Endometrial microvascular endothelial cells (primary cell): ENCODE data around the gene OR8J3. TPM values are rescaled to one million over a fixed set of nuclear protein-coding genes. Genes with fewer than 3 reads are reported as not detected.
"Not testable (repeated sequence)": the region's sequence is repeated elsewhere in the genome, so short reads cannot be mapped to it uniquely, and the experiment has no call there.

Experiments used
- in situ Hi-C: cut with HindIII; loops from 2 replicates; pipeline ENCODE4 v1.10.0; 2017; ENCODE audit warnings: low sequenced_read_pairs, low pct_unique_long_range_greater_than_20kb; ENCODE audit errors: inconsistent ontology term
- total RNA-seq: library from RNA; depleted of rRNA; stranded (reverse); fragments of >200 nt; gene quantifications from one replicate; pipeline ENCODE4 v1.2.3, GENCODE V29; 2015; ENCODE audit errors: inconsistent ontology term

Gene OR8J3
- not detected for total RNA-seq

GRCh38 chr11:56140151-56140661, at the start of gene OR8J3:
Gene OR8J3 (minus strand): TSS chr11:56140201. CDS start chr11:56137718, 2,483 bp downstream.
- in situ Hi-C loops: no loop called here

DNA sequence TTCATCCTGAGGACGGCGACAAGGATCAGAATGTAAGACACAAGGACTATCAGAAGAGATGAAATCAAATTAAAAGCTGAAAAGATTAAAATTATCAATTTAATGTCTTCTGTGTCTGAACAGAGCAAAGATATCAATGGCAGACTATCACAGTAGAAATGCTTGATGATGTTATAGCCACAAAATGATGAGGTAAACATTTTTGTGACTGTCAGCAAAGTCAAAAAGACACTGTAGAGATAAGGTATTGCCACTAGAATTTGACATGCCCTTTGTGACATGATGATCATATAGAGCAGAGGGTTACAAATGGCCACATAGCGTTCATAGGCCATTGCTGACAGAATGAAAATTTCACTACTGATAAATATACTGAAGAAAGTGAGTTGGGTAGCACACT, 48.6 kb upstream of the OR8J3 start:
- in situ Hi-C loops: no loop called here

DNA sequence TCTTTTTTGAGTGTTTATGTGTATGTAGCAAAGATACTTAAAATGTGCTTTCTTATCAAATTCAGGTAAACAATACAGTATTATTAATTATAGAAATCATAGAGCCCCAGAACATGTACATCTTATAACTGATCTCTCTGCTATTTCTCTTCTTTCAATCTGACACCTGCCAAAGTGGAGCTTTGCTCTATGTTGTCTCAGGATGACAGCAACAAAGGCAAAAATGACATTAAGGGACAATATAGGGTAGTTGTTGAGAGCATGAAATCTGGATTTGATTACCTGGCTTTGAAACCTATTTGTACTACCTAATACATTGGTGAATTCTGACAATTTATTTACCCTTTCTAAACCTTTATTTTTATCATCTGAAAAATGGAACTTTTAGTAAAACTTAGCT, 43.5 kb upstream of the OR8J3 start:
- in situ Hi-C loops: no loop called here

DNA sequence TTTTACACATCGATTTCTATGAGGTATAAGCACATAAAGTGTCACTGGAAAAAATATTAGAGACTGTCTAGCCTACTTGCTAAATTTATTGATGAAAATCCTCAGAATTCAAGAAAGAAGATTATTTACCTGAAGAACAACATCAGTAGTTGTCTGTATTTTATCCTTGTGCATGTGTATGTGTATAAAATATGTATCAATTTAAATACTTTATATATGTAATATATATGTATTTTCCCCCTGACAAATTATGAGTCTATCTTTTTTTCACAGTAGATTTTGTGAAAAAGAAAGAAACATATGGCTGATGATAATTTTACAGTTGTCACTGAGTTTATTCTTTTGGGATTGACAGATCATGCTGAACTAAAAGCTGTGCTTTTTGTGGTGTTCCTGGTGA, 36.3 kb upstream of the OR8J3 start, which contains the start of gene OR5J2:
Gene OR5J2 (plus strand): TSS at position 301 of the 400 bp plus-strand sequence. CDS start 0 bp downstream, at position 301.
- in situ Hi-C loops: no loop called here

DNA sequence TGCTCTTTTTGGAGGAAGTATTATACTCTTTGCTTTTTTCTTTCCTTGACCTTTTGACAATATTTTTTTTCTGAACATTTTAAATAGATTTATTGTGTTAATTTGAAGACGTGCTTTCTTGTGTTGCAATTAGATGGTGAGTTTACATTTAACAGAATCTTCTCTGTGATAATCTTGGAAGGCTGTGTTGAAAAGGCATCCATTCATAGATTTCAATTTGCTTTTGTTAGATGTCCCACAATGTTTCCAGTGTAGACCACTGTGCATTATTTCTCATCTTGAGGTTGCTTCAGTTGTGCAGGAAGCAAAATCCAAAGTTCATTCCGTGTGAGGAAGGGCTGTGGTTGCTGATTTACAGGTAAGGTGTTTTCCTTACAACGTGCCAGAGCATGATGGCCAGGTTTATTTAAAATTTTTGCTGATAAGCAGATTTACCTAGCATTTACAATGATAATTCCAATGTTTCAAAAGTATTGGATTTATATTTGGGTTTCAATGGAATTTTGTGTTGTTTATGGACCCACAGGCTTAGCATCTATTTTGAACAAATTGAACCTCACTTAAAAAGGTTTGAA, 32.3 kb upstream of the OR8J3 start:
- in situ Hi-C loops: no loop called here

DNA sequence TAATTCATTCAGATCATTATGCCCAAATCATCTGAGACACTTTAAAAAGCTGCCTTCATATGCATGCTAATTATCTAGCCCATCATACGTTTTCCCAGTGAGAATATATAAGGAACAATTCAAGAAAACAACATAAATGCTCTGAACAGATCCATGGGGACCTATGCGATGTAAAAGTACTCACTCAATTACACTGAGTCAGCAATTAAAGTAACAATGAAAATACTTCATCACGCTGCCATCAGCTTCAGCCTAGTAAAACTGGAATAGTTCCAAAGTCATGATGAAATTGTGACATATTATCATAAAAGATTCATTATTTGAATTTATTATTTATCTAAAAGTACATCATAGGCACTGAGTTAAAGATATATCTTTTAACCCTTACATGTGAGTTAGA, 23.8 kb upstream of the OR8J3 start:
- in situ Hi-C loops: no loop called here

GRCh38 chr11:56160217-56160616, 20.2 kb upstream of the OR8J3 start, which contains the start of gene OR8K5:
Gene OR8K5 (minus strand): TSS chr11:56160317. CDS start chr11:56160317, 0 bp downstream.
- in situ Hi-C loops: no loop called here

GRCh38 chr11:56152333-56152732, 12.3 kb upstream of the OR8J3 start:
- in situ Hi-C loops: no loop called here

DNA sequence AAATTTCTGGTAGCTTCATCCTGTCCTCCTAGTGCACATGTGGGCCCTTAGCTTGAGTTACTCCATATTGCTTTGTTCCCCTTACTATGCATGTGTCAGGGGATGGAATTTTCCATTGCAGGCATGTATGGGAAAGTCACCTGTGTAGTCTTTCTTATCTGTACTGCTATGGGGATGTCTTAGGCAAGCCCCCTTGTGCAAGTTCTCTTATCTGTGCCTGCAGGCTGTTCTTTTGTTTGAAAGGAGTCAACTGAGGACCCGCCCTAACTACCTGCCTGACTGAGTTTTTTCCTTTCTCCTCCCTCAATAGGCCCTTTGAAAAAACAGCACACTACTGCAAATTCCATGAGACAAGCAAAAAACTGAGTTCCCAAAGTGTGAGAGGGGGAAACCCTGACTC, 11.4 kb upstream of the OR8J3 start:
- in situ Hi-C loops: no loop called here

DNA sequence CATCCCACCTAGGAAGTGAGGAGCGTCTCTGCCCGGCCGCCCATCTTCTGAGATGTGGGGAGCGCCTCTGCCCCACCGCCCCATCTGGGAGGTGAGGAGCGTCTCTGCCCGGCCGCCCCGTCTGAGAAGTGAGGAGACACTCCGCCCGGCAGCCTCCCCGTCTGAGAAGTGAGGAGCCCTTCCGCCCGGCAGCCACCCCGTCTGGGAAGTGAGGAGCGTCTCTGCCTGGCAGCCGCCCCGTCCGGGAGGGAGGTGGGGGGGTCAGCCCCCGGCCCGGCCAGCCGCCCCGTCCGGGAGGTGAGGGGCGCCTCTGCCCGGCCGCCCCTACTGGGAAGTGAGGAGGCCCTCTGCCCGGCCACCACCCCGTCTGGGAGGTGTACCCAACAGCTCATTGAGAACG, 3.7 kb upstream of the OR8J3 start:
- in situ Hi-C loops: not testable (repeated sequence)

- in situ Hi-C loops: no loop called here
Observed at GRCh38 chr11:56122073-56122472, 17.9 kb downstream of the OR8J3 start, which contains the start of gene OR8H3. Gene OR8H3 (plus strand): TSS chr11:56122373. CDS start chr11:56122373, 0 bp downstream.

DNA sequence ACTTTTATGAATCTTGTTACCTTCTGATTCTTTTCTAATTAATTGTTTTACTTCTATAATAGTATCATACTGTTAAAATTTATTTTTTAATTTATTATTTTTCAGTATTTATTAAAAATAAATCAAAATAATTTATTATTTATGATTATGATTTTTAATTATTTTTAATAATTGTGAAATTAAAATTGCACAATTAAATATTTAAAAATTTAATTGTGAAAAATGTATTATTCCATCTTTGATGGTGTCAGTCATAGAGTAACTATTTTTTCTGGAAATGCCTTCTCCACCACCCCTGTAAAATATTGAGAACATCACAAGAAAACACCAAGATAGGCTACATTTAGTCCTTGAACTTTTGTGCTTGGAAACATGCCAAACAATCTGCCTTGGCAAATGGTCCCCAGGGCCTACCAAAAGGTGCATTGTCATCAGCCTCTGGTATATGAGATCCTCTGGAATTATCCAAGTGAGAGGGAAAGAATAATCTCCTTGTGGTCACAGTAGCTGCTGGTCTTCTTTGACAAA, 36.7 kb downstream of the OR8J3 start, which contains the start of gene OR8H2:
Gene OR8H2 (plus strand): TSS at position 478 of the 528 bp plus-strand sequence. CDS start 1,356 bp downstream, outside the sequence.
- in situ Hi-C loops: no loop called here

DNA sequence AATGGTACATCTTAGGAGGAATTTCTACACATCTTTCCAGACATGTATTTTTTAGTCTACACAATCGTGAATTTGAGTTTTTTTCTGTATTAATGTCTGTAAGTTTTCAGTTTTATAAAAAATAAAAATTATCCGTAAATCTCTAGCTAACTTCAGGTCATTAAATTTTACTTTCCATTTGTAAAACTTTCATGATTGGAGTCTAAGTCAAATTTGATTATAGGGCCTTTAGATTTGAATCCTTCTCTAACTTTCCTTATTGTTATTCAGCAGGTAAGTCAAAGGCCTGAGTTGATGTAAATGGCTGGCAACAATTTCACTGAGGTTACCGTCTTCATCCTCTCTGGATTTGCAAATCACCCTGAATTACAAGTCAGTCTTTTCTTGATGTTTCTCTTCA, 47.0 kb downstream of the OR8J3 start, which contains the start of gene OR8I2:
Gene OR8I2 (plus strand): TSS at position 301 of the 400 bp plus-strand sequence. CDS start 0 bp downstream, at position 301.
- in situ Hi-C loops: no loop called here

GRCh38 chr11:56089697-56090096, 50.3 kb downstream of the OR8J3 start:
- in situ Hi-C loops: no loop called here

Other genes with a start within 250 kb of the OR8J3 start
- gene OR5W2, start 225.6 kb downstream of the OR8J3 start, total RNA-seq: not detected
- not detected for gene OR5I1, start 203.8 kb downstream of the OR8J3 start, total RNA-seq
- gene OR10AG1, start 170.3 kb downstream of the OR8J3 start, total RNA-seq: not detected
- not detected for gene OR5F1, start 145.6 kb downstream of the OR8J3 start, total RNA-seq
- not detected for gene OR5AS1, start 112.5 kb downstream of the OR8J3 start, total RNA-seq
- gene OR8I2, start 46.9 kb downstream of the OR8J3 start, total RNA-seq: not detected
- not detected for gene OR8H2, start 36.5 kb downstream of the OR8J3 start, total RNA-seq
- gene OR8H3, start 17.8 kb downstream of the OR8J3 start, total RNA-seq: not detected
- not detected for gene OR8K5, start 20.1 kb upstream of the OR8J3 start, total RNA-seq
- gene OR5J2, start 36.4 kb upstream of the OR8J3 start, total RNA-seq: not detected
- gene OR5T2, start 94.1 kb upstream of the OR8J3 start, total RNA-seq: not detected
- gene OR5T3, start 112.1 kb upstream of the OR8J3 start, total RNA-seq: not detected
- gene OR5T1, start 134.0 kb upstream of the OR8J3 start, total RNA-seq: not detected
- gene OR8H1, start 152.1 kb upstream of the OR8J3 start, total RNA-seq: not detected
- not detected for gene OR8K3, start 174.9 kb upstream of the OR8J3 start, total RNA-seq
- not detected for gene OR8K1, start 205.8 kb upstream of the OR8J3 start, total RNA-seq
- gene OR8J1, start 214.1 kb upstream of the OR8J3 start, total RNA-seq: not detected
- not detected for gene OR8U1, start 235.4 kb upstream of the OR8J3 start, total RNA-seq